Vagina (tissue), 2 donors: ENCODE results near the gene CTSD. TPM values are rescaled to one million over a fixed set of nuclear protein-coding genes. Genes with fewer than 3 reads are reported as not detected.
"Not testable (repeated sequence)": the region's sequence is repeated elsewhere in the genome, so short reads cannot be mapped to it uniquely, and the experiment has no call there.

Experiments used
- DNase-seq, 2 donors: peaks; one replicate each; pipeline ENCODE4 v3.0.0-alpha.2; 2017; ENCODE audit errors: extremely low spot score in 2 of 2
- H3K27ac ChIP-seq: fragments of 200-600 bp; sonication (generic); one replicate; pipeline ENCODE4 v1.5.1; 2019
- H3K27me3 ChIP-seq: fragments of 200-600 bp; sonication (generic); one replicate; pipeline ENCODE4 v1.5.1; 2019
- H3K36me3 ChIP-seq, 2 donors: fragments of 200-600 bp; sonication (generic); one replicate each; pipeline ENCODE4 v1.5.1; 2017 to 2019
- H3K4me1 ChIP-seq: fragments of 200-600 bp; sonication (generic); one replicate; pipeline ENCODE4 v1.5.1; 2019
- H3K4me3 ChIP-seq, 2 donors: fragments of 200-600 bp; sonication (generic); 1 replicate in 1 of 2; 2 replicates in 1 of 2; pipeline ENCODE4 v1.5.1; 2016 to 2019
- H3K9me3 ChIP-seq: fragments of 200-600 bp; sonication (generic); one replicate; pipeline ENCODE4 v1.5.1; 2019
- CTCF ChIP-seq, 3 experiments: fragments of 450-650 bp in 2 of 3; fragments of 200-600 bp in 1 of 3; sonication (generic) in 1 of 3; IDR thresholded peaks; one replicate each; pipeline ENCODE4 v1.5.1; 2017 to 2019; ENCODE audit warnings: antibody characterized with exemption in 3 of 3, mild to moderate bottlenecking in 2 of 3, moderate library complexity in 2 of 3
- POLR2A ChIP-seq, 2 donors: fragments of 450-650 bp; IDR thresholded peaks; one replicate each; pipeline ENCODE4 v1.6.1; 2017; ENCODE audit warnings: antibody characterized with exemption in 2 of 2, mild to moderate bottlenecking in 2 of 2, moderate library complexity in 2 of 2
- POLR2AphosphoS5 ChIP-seq, 2 donors: sonication (generic); formaldehyde crosslinking; IDR thresholded peaks; one replicate each; pipeline ENCODE4 v1.9.0; 2017; ENCODE audit warnings: antibody characterized with exemption in 2 of 2, mild to moderate bottlenecking in 2 of 2, low read depth in 1 of 2; ENCODE audit not compliant: insufficient read depth in 1 of 2
- intact Hi-C: fragments of 100-400 bp; cut with DNase I; formaldehyde crosslinking; loops from one replicate; pipeline ENCODE4 v1.15.1; 2023
- total RNA-seq: library from RNA; depleted of rRNA; stranded (reverse); fragments of >200 nt; gene quantifications from one replicate; pipeline ENCODE4 v1.2.3, GENCODE V29; 2016

The CTSD gene
- total RNA-seq, 1 donor from 2014 or later, result 508 TPM

DNA sequence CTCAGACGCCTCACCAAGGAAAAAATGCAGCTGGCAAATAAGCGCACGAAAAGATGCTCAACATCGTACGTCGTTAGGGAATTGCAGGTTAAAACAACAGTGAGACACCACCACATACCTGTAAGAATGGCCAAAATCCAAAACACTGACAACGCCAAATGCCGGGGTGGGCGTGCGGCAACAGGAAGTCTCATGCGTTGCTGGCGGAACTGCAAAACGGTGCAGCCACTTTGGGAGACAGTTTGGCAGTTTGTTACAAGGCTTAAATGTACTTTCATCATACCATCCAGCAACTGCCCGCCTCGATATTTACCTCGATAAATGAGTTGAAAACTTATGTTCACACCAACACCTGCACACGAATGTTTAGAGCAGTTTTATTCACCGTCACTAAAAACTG lies 7.5 kb upstream of the CTSD start:
- Histone ChIP-seq H3K9me3 (no peaks in the 10 kb centered on the region), H3K4me3 (no peak overlapping the region), H3K4me1 (peaks cover 55% of the 10 kb centered on the region), H3K36me3 (no peaks in the 10 kb centered on the region), H3K27ac (peak overlapping the region; percentile 68), H3K27me3 (no peaks in the 10 kb centered on the region)
- TF ChIP-seq POLR2A (IDR thresholded peaks at IDR 0.05) (no peak), CTCF (IDR thresholded peaks at IDR 0.05) (no peak), POLR2AphosphoS5 (IDR thresholded peaks at IDR 0.05; ENCODE audit: insufficient read depth in 1 of 2, low read depth in 1 of 2) (no peak)
- intact Hi-C loops, result no loop called here
- DNase-seq, result no peak

GRCh38 chr11:1770528-1770927 lies 6.8 kb upstream of the CTSD start:
- H3K36me3 ChIP-seq, result no peaks in the 10 kb centered on the region
- TF ChIP-seq CTCF (IDR thresholded peaks at IDR 0.05), result no peak
- TF ChIP-seq POLR2AphosphoS5 (IDR thresholded peaks at IDR 0.05; ENCODE audit: insufficient read depth in 1 of 2, low read depth in 1 of 2), result no peak
- no peak for TF ChIP-seq POLR2A (IDR thresholded peaks at IDR 0.05)
- no peak for DNase-seq
- intact Hi-C loops, result no loop called here
- no peak overlapping the region for H3K4me3 ChIP-seq
- peaks cover 55% of the 10 kb centered on the region for H3K4me1 ChIP-seq
- no peaks in the 10 kb centered on the region for H3K27me3 ChIP-seq
- no peaks in the 10 kb centered on the region for H3K9me3 ChIP-seq
- peak overlapping the region; percentile 68 for H3K27ac ChIP-seq

DNA sequence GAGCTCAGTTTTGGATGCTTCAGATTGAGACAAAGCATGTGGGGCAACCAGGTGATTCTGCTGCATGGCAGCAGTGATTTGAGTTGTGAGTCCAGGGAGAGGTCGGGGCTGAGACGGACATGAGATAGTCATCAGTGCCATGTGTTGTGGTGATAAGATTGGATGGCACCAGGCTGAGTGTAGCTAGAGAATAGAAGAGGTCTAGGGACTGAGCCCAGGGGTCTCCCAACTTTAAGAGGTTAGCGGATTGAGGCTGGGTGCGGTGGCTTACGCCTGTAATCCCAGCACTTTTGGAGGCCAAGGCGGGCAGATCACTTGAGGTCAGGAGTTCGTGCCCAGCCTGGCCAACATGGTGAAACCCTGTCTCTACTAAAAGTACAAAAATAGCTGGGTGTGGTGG lies 6.3 kb upstream of the CTSD start:
- TF ChIP-seq CTCF (IDR thresholded peaks at IDR 0.05) (no peak), POLR2AphosphoS5 (IDR thresholded peaks at IDR 0.05; ENCODE audit: insufficient read depth in 1 of 2, low read depth in 1 of 2) (no peak)
- no peak for DNase-seq
- Histone ChIP-seq H3K9me3 (no peaks in the 10 kb centered on the region), H3K27ac (peak overlapping the region; percentile 68), H3K27me3 (no peaks in the 10 kb centered on the region), H3K4me1 (peaks cover 55% of the 10 kb centered on the region), H3K4me3 (no peak overlapping the region), H3K36me3 (no peaks in the 10 kb centered on the region)
- intact Hi-C loops, result no loop called here

DNA sequence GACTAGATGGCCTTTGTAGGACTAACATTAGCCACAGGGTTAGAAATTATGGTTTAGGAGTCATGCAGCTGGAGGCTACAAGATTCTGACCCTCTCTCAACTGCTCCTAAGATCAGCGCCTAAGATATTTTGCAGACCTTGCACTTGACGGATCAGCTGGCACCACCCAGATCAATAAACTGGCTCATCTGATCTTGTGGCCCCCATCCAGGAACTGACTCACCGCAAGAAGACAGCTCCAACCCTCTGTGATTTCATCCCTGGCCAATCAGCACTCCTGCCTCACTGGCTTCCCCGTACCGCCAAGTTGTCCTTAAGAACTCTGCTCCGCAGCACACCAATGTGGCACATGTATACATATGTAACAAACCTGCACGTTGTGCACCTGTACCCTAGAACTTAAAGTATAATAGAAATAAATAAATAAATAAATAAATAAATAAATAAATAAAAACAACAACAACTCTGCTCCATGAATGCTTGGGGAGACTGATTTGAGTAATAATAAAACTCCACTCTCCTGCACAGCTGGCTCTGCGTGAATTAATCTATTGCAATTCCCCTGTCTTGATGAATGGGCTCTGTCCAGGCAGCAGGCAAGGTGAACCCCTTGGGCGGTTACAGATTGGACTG lies 5.7 kb upstream of the CTSD start:
- intact Hi-C loops, DNase-seq, H3K27me3 ChIP-seq, H3K9me3 ChIP-seq, H3K4me3 ChIP-seq, H3K36me3 ChIP-seq: not testable (repeated sequence)
- Histone ChIP-seq H3K4me1 (peaks cover 58% of the 10 kb centered on the region), H3K27ac (peak overlapping the region; percentile 68)

DNA sequence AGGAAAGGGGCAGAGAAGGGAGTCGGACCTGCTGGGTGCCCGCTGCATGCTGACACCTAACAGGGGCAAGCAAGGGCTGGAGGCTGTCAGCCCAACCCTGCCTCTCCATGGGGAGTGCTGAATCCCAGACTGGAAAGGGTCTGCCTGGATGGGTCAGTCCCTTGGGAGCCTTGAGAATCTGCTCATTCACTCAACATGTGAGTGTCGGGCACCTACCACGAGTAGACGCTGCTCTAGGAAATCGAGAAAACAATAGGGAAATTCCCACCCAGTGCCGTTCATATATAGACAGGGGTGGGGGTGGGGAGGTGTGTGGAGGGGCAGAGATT lies 4.4 kb upstream of the CTSD start:
- H3K9me3 ChIP-seq, result no peaks in the 10 kb centered on the region
- H3K27ac ChIP-seq, result peak overlapping the region; percentile 68
- H3K4me1 ChIP-seq, result peaks cover 62% of the 10 kb centered on the region
- H3K36me3 ChIP-seq, result no peaks in the 10 kb centered on the region
- TF ChIP-seq POLR2AphosphoS5 (IDR thresholded peaks at IDR 0.05; ENCODE audit: insufficient read depth in 1 of 2, low read depth in 1 of 2) (no peak), POLR2A (IDR thresholded peaks at IDR 0.05) (no peak), CTCF (IDR thresholded peaks at IDR 0.05) (no peak)
- no peak overlapping the region for H3K4me3 ChIP-seq
- no peaks in the 10 kb centered on the region for H3K27me3 ChIP-seq
- DNase-seq, result no peak
- intact Hi-C loops, result no loop called here
